ENCODE measurements around the gene FAM50B. TPM values are rescaled to one million over a fixed set of nuclear protein-coding genes. Genes with fewer than 3 reads are reported as not detected.

The FAM50B gene
- total and polyA plus RNA-seq, 2 of the 13 experiments (the other 11 are each of a cell fraction or from before 2014, with no cell fraction given): 0.05 TPM; not detected in 1

DNA sequence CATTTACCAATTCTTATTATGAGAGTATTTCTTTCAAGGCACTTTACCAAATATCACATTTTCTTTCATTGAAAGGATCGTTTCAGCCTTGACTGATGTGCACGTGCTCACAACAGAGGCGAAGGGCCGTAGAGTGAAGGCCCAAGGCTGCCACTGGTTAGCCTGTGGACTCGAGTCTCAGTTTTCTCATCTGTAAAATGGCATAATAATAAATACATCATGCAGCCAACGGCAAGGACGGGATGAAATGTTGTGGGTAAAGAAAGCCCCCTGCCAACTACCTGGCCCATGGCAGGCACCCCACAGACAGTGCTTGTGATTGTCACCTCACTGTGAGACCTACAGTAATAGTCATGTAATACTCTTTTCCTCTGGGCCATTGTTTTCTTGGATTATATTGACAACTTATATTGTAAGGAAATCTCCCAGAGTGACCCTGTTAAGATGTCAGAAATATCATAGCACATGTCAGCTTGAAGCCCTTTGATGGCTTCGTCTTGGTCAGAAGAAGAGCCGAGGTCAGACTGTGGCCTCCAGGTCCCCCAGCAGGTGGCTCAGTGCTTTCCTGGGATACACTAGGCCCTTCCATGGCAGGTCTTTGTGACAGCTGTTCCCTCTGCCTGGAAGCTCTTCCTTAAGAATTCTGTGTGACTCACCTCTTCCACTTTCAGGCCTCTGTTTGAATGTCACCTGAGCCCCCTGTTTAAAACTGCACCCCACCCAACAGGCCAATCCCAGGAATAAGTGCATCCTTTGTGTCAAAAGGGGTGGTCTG lies 36.3 kb downstream of the FAM50B start (continued):
- no peak for TF ChIP-seq HNF1B (CRISPR knock-in tag; IDR thresholded peaks at IDR 0.05)
- no peak for TF ChIP-seq ZNF563 (CRISPR knock-in tag; IDR thresholded peaks at IDR 0.05)
- no peak for TF ChIP-seq HMGA1 (CRISPR knock-in tag; conservative IDR thresholded peaks at IDR 0.05)
- TF ChIP-seq ZNF180 (CRISPR knock-in tag; IDR thresholded peaks at IDR 0.05; ENCODE audit: borderline replicate concordance, low read depth): no peak
- no peak for TF ChIP-seq DNMT3B (CRISPR knock-in tag; conservative IDR thresholded peaks at IDR 0.05)
- TF ChIP-seq, protein P1, sequence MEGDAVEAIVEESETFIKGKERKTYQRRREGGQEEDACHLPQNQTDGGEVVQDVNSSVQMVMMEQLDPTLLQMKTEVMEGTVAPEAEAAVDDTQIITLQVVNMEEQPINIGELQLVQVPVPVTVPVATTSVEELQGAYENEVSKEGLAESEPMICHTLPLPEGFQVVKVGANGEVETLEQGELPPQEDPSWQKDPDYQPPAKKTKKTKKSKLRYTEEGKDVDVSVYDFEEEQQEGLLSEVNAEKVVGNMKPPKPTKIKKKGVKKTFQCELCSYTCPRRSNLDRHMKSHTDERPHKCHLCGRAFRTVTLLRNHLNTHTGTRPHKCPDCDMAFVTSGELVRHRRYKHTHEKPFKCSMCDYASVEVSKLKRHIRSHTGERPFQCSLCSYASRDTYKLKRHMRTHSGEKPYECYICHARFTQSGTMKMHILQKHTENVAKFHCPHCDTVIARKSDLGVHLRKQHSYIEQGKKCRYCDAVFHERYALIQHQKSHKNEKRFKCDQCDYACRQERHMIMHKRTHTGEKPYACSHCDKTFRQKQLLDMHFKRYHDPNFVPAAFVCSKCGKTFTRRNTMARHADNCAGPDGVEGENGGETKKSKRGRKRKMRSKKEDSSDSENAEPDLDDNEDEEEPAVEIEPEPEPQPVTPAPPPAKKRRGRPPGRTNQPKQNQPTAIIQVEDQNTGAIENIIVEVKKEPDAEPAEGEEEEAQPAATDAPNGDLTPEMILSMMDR (CRISPR knock-in tag; IDR thresholded peaks at IDR 0.05): peak; percentile 82
- TF ChIP-seq, protein P2, sequence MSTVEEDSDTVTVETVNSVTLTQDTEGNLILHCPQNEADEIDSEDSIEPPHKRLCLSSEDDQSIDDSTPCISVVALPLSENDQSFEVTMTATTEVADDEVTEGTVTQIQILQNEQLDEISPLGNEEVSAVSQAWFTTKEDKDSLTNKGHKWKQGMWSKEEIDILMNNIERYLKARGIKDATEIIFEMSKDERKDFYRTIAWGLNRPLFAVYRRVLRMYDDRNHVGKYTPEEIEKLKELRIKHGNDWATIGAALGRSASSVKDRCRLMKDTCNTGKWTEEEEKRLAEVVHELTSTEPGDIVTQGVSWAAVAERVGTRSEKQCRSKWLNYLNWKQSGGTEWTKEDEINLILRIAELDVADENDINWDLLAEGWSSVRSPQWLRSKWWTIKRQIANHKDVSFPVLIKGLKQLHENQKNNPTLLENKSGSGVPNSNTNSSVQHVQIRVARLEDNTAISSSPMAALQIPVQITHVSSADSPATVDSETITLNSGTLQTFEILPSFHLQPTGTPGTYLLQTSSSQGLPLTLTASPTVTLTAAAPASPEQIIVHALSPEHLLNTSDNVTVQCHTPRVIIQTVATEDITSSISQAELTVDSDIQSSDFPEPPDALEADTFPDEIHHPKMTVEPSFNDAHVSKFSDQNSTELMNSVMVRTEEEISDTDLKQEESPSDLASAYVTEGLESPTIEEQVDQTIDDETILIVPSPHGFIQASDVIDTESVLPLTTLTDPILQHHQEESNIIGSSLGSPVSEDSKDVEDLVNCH (CRISPR knock-in tag; IDR thresholded peaks at IDR 0.05): no peak
- TF ChIP-seq ZNF781 (CRISPR knock-in tag; IDR thresholded peaks at IDR 0.05; ENCODE audit: borderline replicate concordance, not compliant biosample characterization): no peak
- TF ChIP-seq ZFP37 (CRISPR knock-in tag; IDR thresholded peaks at IDR 0.05; ENCODE audit: borderline replicate concordance): no peak
- TF ChIP-seq ZNF430 (CRISPR knock-in tag; IDR thresholded peaks at IDR 0.05): no peak
- TF ChIP-seq ZSCAN31 (CRISPR knock-in tag; IDR thresholded peaks at IDR 0.05; ENCODE audit: low read depth): no peak
- 0 out of 2 replicates have a peak, but pooled peaks have one; percentile 13 for TF ChIP-seq SIX4 (CRISPR knock-in tag; IDR thresholded peaks at IDR 0.05)
- TF ChIP-seq, protein P3, sequence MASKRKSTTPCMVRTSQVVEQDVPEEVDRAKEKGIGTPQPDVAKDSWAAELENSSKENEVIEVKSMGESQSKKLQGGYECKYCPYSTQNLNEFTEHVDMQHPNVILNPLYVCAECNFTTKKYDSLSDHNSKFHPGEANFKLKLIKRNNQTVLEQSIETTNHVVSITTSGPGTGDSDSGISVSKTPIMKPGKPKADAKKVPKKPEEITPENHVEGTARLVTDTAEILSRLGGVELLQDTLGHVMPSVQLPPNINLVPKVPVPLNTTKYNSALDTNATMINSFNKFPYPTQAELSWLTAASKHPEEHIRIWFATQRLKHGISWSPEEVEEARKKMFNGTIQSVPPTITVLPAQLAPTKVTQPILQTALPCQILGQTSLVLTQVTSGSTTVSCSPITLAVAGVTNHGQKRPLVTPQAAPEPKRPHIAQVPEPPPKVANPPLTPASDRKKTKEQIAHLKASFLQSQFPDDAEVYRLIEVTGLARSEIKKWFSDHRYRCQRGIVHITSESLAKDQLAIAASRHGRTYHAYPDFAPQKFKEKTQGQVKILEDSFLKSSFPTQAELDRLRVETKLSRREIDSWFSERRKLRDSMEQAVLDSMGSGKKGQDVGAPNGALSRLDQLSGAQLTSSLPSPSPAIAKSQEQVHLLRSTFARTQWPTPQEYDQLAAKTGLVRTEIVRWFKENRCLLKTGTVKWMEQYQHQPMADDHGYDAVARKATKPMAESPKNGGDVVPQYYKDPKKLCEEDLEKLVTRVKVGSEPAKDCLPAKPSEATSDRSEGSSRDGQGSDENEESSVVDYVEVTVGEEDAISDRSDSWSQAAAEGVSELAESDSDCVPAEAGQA (IDR thresholded peaks at IDR 0.05; ENCODE audit: low read depth): no peak
- TF ChIP-seq, protein P3 (CRISPR knock-in tag; IDR thresholded peaks at IDR 0.05; ENCODE audit: borderline replicate concordance): no peak
- TF ChIP-seq MTF2 (CRISPR knock-in tag; IDR thresholded peaks at IDR 0.05; ENCODE audit: borderline replicate concordance): no peak
- TF ChIP-seq ZNF337 (CRISPR knock-in tag; IDR thresholded peaks at IDR 0.05; ENCODE audit: borderline replicate concordance, low read depth): no peak

Data from HepG2 (cell line).